Pancreas (tissue), 10 donors: ENCODE data around the gene CFAP57. TPM values are rescaled to one million over a fixed set of nuclear protein-coding genes. Genes with fewer than 3 reads are reported as not detected.

ENCODE experiments used
- ATAC-seq, 4 donors: fragments of 200-7000 bp; cut with Tn5 transposase; one replicate each; pipeline versions ENCODE4 v1.8.0 to v1.9.1; 2020; ENCODE audit warnings: mild to moderate bottlenecking in 4 of 4, moderate library complexity in 4 of 4
- DNase-seq, 6 donors: peaks; one replicate each; pipeline ENCODE4 v3.0.0-alpha.2; 2020
- FAIRE-seq: peaks from 2 replicates; lab custom pipeline; 2012; peaks lifted over from hg19 to GRCh38; lab: Jason Lieb, UNC
- H3K27ac ChIP-seq, 4 donors: fragments of 200-600 bp; sonication (generic); 1 replicate in 3 of 4; 2 replicates in 1 of 4; pipeline versions ENCODE4 v1.5.0 to v1.8.0; 2020
- H3K27me3 ChIP-seq, 4 donors: fragments of 200-600 bp; one replicate each; pipeline ENCODE4 v1.8.0; 2021
- H3K36me3 ChIP-seq, 3 donors: fragments of 200-600 bp; sonication (generic) in 1 of 3; one replicate each; pipeline versions ENCODE4 v1.5.0 to v1.8.0; 2020 to 2021
- H3K4me1 ChIP-seq, 3 donors: fragments of 200-600 bp; one replicate each; pipeline ENCODE4 v1.8.0; 2021
- H3K4me3 ChIP-seq, 4 donors: fragments of 200-600 bp; sonication (generic) in 2 of 4; one replicate each; pipeline versions ENCODE4 v1.5.0 to v1.8.0; 2020 to 2021
- H3K9me3 ChIP-seq, 4 donors: fragments of 200-600 bp; one replicate each; pipeline ENCODE4 v1.8.0; 2021
- CTCF ChIP-seq, 4 donors: fragments of 200-600 bp; sonication (generic) in 3 of 4; IDR thresholded peaks; one replicate each; pipeline versions ENCODE4 v1.5.0 to v1.8.0; 2021; ENCODE audit warnings: antibody characterized with exemption in 4 of 4
- WGBS, 2 donors: extraction: QIAGEN DNeasy Blood & Tissue Kit; methylation state at CpG; one replicate each; pipeline ENCODE4 v1.1.7; 2013; 5-methylcytosine and 5-hydroxymethylcytosine counted together
- intact Hi-C, 3 donors: fragments of 100-400 bp; cut with DNase I; formaldehyde crosslinking; loops; one replicate each; pipeline versions ENCODE4 v1.11.1 to v1.14.2; 2022
- polyA plus RNA-seq, 2 donors: library from polyadenylated mRNA; stranded (reverse); fragments of 200-250 nt; gene quantifications; one replicate each; pipeline ENCODE4 v1.2.3, GENCODE V29; 2013
- total RNA-seq, 6 donors: library from RNA; stranded (reverse); fragmentation: NEBNext Ultra II Directional in 4 of 6; extraction: Animal tissue kit (Norgen Biotek cat#: 25700) in 4 of 6; gene quantifications; one replicate each; pipeline versions ENCODE4 v1.2.1 to v1.2.4, GENCODE V29; 2021 to 2023
- donor health status: healthy with polysubstance abuse.
- donor health status: DM: no; HTN: no; CAD: no; lungs with moderate emphysema.
- donor health status: DM: no; HTN: no; CAD: no.
- donor health status: control.
- donor health status: control.
- donor health status: Bipolar disorder and iron deficiency.
- donor health status: DM: yes; HTN: yes; CAD: no.
- donor health status: DM: no; HTN: no; CAD: no.
- donor health status: DM: no; HTN: no; CAD: no.
- donor health status: DM: yes; HTN: yes; CAD: no.

The CFAP57 gene
- total and polyA plus RNA-seq, 8 donors, result 0.14 to 0.61 (median 0.21) TPM

- Histone ChIP-seq H3K27me3 (peaks cover 0 to 4% (median 0%) of the 10 kb centered on the region in 4 donors), H3K4me1 (no peaks in the 10 kb centered on the region), H3K4me3 (no peak overlapping the region), H3K9me3 (no peaks in the 10 kb centered on the region), H3K36me3 (no peaks in the 10 kb centered on the region), H3K27ac (no peak overlapping the region)
- whole genome bisulfite sequencing, 2 donors, result 86 to 88% methylated on average over 4 of the region's 4 CpGs
- intact Hi-C loops, result no loop called here
- DNase-seq (no peak), FAIRE-seq (no peak), ATAC-seq (no peak)
- TF ChIP-seq CTCF (IDR thresholded peaks at IDR 0.05), result no peak
Observed at GRCh38 chr1:43140583-43140982, 31.5 kb upstream of the CFAP57 start.

- no peak overlapping the region for H3K4me3 ChIP-seq
- H3K4me1 ChIP-seq, result no peaks in the 10 kb centered on the region
- no peaks in the 10 kb centered on the region for H3K9me3 ChIP-seq
- TF ChIP-seq CTCF (IDR thresholded peaks at IDR 0.05), result no peak
- FAIRE-seq (no peak), DNase-seq (no peak), ATAC-seq (no peak)
- H3K36me3 ChIP-seq, result no peaks in the 10 kb centered on the region
- no peak overlapping the region for H3K27ac ChIP-seq
- intact Hi-C loops, result no loop called here
- peaks cover 0 to 4% (median 0%) of the 10 kb centered on the region in 4 donors for H3K27me3 ChIP-seq
- 25 to 32% methylated on average over 7 of the region's 7 CpGs for WGBS, 2 donors
Observed at GRCh38 chr1:43143441-43143888, 28.7 kb upstream of the CFAP57 start.

DNA sequence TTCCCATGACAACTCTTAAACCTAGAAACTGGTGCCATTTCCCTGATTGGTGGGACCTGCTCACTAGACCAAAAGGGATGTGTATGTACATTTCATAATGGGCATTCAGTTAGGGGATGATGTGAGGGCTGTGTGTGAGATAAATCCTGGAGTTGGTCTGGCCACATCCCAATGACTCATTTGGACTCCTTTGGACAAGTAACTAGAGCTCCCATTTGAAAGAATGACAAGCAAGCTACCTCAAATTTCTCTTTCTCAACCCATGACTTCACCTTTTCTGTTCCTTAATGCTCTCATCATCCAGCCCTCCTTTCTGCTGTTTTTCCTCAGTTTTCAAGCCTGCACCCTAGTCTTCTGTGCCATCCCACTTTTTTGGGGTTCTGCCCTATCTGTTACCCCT lies 27.9 kb upstream of the CFAP57 start:
- H3K27me3 ChIP-seq, result peaks cover 0 to 4% (median 0%) of the 10 kb centered on the region in 4 donors
- intact Hi-C loops, result no loop called here
- no peak overlapping the region for H3K27ac ChIP-seq
- TF ChIP-seq CTCF (IDR thresholded peaks at IDR 0.05), result no peak
- no peaks in the 10 kb centered on the region for H3K36me3 ChIP-seq
- no peak for ATAC-seq
- H3K4me3 ChIP-seq, result no peak overlapping the region
- H3K9me3 ChIP-seq, result no peaks in the 10 kb centered on the region
- FAIRE-seq, result no peak
- no peak for DNase-seq
- H3K4me1 ChIP-seq, result no peaks in the 10 kb centered on the region

DNA sequence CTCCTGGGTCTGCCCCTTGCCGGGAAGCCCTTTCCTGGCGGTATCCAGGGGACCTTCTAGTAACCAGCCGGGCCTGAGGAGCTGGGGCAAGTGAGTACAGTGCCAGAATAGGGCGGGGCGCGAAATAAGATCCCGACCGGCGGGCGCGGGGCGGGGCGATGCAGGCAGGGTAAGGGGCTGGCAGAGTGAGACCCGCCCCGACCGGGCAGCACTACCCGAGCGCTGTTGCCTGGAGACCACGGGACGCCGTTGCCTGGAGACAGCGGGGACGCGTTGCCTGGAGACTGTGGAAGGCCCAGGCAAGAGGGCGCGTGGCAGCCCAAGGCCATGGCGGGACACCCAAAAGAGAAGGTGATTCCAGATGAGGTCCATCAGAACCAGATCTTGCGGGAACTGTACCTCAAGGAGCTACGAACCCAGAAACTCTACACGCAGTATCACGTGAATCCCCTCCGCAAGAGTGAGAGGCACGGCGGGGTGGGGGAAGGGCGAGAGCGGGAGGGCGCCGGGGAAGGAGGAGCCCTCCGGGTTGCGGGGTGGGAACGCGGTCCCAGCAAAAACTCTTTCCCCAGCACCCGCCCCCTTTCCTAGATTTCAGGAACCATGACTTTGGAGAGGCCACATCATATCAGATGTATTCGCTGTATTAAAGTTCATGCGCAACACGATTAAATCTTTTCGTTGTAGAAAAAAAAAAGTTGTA lies 24.4 kb upstream of the CFAP57 start:
- Histone ChIP-seq H3K36me3 (no peaks in the 10 kb centered on the region), H3K27me3 (peaks cover 0 to 4% (median 0%) of the 10 kb centered on the region in 4 donors), H3K4me3 (peak overlapping the region in 3 of 4 donors; percentile 5 to 24 (median 12)), H3K9me3 (no peaks in the 10 kb centered on the region), H3K27ac (no peak overlapping the region), H3K4me1 (no peaks in the 10 kb centered on the region)
- FAIRE-seq, result no peak
- DNase-seq, result peak; percentile 85 to 92 (median 88)
- intact Hi-C loops, result no loop called here
- TF ChIP-seq CTCF (IDR thresholded peaks at IDR 0.05), result no peak
- peak; percentile 96 to 98 (median 97) for ATAC-seq
- 5% methylated on average over 46 to 47 of the region's 47 CpGs for WGBS, 2 donors

DNA sequence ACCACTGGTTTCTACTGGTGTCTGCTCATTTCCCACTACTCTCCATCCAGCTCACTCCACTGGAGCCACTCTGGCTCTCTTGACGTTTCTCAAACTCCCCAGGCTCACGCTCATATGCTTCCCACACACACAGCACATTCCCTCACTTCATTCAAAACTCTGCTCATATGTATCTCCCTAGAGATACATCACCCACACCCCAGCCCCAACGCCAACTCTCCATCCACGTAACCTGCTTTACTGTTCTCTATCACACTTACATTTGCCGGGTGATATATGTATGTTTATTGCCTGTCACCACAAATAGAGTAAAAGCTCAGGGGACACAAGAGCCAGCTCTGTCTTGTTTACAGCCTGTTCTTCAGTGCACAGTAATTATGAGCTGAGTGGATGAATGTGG lies 22.2 kb upstream of the CFAP57 start:
- FAIRE-seq (no peak), DNase-seq (no peak), ATAC-seq (no peak)
- no peaks in the 10 kb centered on the region for H3K9me3 ChIP-seq
- H3K36me3 ChIP-seq, result no peaks in the 10 kb centered on the region
- H3K4me3 ChIP-seq, result no peak overlapping the region
- whole genome bisulfite sequencing, 2 donors, result 69 to 83% methylated on average over 5 of the region's 5 CpGs
- no peaks in the 10 kb centered on the region for H3K4me1 ChIP-seq
- H3K27ac ChIP-seq, result no peak overlapping the region
- TF ChIP-seq CTCF (IDR thresholded peaks at IDR 0.05), result no peak
- intact Hi-C loops, result no loop called here
- no peaks in the 10 kb centered on the region for H3K27me3 ChIP-seq
